ENCODE data around the gene KCTD18. TPM values are rescaled to one million over a fixed set of nuclear protein-coding genes. Genes with fewer than 3 reads are reported as not detected.

Gene KCTD18
- total RNA-seq, 1 experiment from 2014 or later: 13.0 TPM

DNA sequence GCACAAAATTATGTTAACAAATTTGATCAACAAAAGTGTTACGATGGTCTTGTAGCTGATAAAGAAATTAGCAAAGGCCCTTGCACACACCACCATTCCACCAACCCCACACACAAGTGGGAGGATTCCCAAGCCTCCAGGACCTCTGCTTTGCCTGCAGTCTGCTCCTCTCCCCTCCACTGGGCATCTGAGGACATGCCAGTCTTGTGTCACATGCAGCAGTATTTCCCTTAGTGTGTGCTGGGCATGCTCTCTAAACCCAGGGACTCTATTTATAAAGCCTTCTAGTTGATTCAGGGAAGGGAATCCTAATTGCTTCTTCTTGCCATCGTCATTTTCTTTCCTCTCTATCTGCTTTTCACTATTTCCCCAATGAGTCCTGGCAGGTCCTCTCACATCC is 53.3 kb downstream of the KCTD18 start:
- no peak overlapping the region for H2AFZ ChIP-seq (ENCODE audit: low read length)
- no peaks in the 10 kb centered on the region for H3K9me2 ChIP-seq (replicated peaks; ENCODE audit: low read length)
- no peak overlapping the region for H3K9ac ChIP-seq (ENCODE audit: low read length)
- peaks cover 32% of the 10 kb centered on the region for H3K36me3 ChIP-seq (ENCODE audit: low read depth, low read length)
- ATAC-seq: no peak
- no TSS peak for BruUV-seq (replicated peaks)
- no peaks in the 10 kb centered on the region for H3F3A ChIP-seq (ENCODE audit: low read length, unreplicated experiment)
- intact Hi-C loops (cut with micrococcal nuclease): no loop called here
- H3K27me3 ChIP-seq (ENCODE audit: low read length): no peaks in the 10 kb centered on the region
- TF ChIP-seq, protein P1, sequence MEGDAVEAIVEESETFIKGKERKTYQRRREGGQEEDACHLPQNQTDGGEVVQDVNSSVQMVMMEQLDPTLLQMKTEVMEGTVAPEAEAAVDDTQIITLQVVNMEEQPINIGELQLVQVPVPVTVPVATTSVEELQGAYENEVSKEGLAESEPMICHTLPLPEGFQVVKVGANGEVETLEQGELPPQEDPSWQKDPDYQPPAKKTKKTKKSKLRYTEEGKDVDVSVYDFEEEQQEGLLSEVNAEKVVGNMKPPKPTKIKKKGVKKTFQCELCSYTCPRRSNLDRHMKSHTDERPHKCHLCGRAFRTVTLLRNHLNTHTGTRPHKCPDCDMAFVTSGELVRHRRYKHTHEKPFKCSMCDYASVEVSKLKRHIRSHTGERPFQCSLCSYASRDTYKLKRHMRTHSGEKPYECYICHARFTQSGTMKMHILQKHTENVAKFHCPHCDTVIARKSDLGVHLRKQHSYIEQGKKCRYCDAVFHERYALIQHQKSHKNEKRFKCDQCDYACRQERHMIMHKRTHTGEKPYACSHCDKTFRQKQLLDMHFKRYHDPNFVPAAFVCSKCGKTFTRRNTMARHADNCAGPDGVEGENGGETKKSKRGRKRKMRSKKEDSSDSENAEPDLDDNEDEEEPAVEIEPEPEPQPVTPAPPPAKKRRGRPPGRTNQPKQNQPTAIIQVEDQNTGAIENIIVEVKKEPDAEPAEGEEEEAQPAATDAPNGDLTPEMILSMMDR (conservative IDR thresholded peaks at IDR 0.05; ENCODE audit: low read depth, low read length): no peak
- TF ChIP-seq EZH2phosphoT487 (IDR thresholded peaks at IDR 0.05; ENCODE audit: borderline replicate concordance, low read length) (no peak), EZH2 (IDR thresholded peaks at IDR 0.05; ENCODE audit: low read length, unreplicated experiment) (no peak)
- no peak overlapping the region for H3K4me2 ChIP-seq (ENCODE audit: low read length)
- DNase-seq: no peak
- H3K79me2 ChIP-seq (ENCODE audit: low read length): no peaks in the 10 kb centered on the region
- CTCF ChIA-PET: no interaction called here
- no peaks in the 10 kb centered on the region for H4K20me1 ChIP-seq (ENCODE audit: low read length)
- POLR2A ChIA-PET (ENCODE audit: unreplicated experiment): no interaction called here
- H3K4me3 ChIP-seq (ENCODE audit: low read length): no peak overlapping the region
- no peak overlapping the region for H3K27ac ChIP-seq (ENCODE audit: low read length)
- no peaks in the 10 kb centered on the region for H3K9me3 ChIP-seq (ENCODE audit: low read length)
- peaks cover 27% of the 10 kb centered on the region for H3K4me1 ChIP-seq (ENCODE audit: insufficient read depth, low read length)

DNA sequence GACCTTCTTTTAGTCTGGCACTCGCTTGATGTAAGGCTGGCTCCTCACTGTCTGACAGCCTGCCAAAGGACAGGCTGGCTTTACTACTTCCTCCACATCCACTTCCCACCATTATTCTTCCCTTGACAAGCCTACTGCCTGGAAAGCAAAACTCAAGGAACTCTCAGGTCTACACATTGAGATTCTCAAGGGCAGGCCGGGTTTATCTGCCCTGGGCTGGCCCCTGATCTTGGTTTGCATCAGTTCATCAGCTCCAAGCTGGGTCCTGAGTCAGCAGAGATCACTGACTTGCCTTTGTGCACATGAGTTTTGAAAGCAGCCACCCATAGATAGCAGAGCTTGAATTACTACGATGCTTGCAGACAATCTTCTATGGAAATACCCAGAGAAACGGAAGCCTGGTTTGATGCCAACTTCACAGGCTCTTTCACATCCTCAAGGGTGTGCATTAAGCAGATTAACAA is 53.9 kb downstream of the KCTD18 start:
- Histone ChIP-seq H3K9ac (ENCODE audit: low read length) (no peak overlapping the region), H3K4me3 (ENCODE audit: low read length) (no peak overlapping the region), H3K9me2 (replicated peaks; ENCODE audit: low read length) (no peaks in the 10 kb centered on the region), H4K20me1 (ENCODE audit: low read length) (no peaks in the 10 kb centered on the region), H3K27ac (ENCODE audit: low read length) (peak overlapping the region; percentile 67), H3K4me2 (ENCODE audit: low read length) (peak overlapping the region; percentile 47), H3K27me3 (ENCODE audit: low read length) (no peaks in the 10 kb centered on the region), H2AFZ (ENCODE audit: low read length) (no peak overlapping the region), H3F3A (ENCODE audit: low read length, unreplicated experiment) (no peaks in the 10 kb centered on the region), H3K79me2 (ENCODE audit: low read length) (no peaks in the 10 kb centered on the region), H3K4me1 (ENCODE audit: insufficient read depth, low read length) (peaks cover 27% of the 10 kb centered on the region), H3K36me3 (ENCODE audit: low read depth, low read length) (peaks cover 32% of the 10 kb centered on the region), H3K9me3 (ENCODE audit: low read length) (no peaks in the 10 kb centered on the region)
- TF ChIP-seq, protein P1 (conservative IDR thresholded peaks at IDR 0.05; ENCODE audit: low read depth, low read length): no peak
- TF ChIP-seq EZH2phosphoT487 (IDR thresholded peaks at IDR 0.05; ENCODE audit: borderline replicate concordance, low read length): no peak
- no peak for TF ChIP-seq EZH2 (IDR thresholded peaks at IDR 0.05; ENCODE audit: low read length, unreplicated experiment)
- DNase-seq (no peak), ATAC-seq (no peak)
- CTCF ChIA-PET: no interaction called here
- POLR2A ChIA-PET (ENCODE audit: unreplicated experiment): no interaction called here
- intact Hi-C loops (cut with micrococcal nuclease): no loop called here
- BruUV-seq (replicated peaks): no TSS peak

DNA sequence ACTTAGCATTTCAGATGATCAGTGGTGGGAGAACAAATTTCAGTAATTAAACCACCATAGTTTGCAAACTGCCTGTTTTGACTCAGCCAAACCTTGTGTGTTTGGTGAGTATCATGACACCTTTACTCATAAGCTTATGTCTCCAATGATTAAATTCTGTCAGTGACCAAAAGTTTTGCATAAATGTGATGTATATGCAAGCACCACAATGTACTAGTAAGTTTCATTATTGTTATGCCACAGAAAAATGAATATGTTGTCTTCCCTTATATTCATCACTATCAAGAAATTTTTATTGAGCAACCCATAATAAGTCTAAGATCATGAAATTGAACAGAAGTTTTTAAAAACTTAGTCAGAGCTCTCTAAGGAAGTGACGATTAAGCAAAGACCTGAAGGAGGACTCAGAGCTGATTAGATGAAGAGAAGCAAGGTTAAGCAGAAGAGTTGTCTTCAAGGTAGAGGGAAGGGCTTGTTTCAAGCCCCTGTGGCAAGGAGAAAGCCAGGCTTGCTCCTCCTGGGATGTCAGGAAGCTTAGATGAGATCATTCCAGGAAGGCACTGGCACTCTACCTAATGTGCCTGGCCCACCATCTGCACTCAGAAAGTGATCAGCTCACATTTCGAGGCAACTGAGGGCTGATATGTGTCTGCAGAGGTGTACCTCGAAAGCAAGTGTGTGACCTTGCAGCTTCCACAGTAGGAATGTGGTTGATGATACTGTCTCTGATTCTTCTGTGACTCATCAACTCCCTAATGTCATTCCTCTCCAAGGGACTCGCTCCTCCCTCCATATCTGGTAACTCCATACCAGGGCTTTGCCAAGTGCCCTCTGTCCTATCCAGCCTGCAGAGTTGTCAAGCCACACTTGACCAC is 54.7 kb downstream of the KCTD18 start:
- intact Hi-C loops (cut with micrococcal nuclease): no loop called here

More for the DNA sequence above, 54.7 kb downstream of the KCTD18 start:
- peaks cover 39% of the 10 kb centered on the region for H3K36me3 ChIP-seq (ENCODE audit: low read depth, low read length)
- H2AFZ ChIP-seq (ENCODE audit: low read length): no peak overlapping the region
- no peak overlapping the region for H3K9ac ChIP-seq (ENCODE audit: low read length)
- no peaks in the 10 kb centered on the region for H3K9me3 ChIP-seq (ENCODE audit: low read length)
- no peaks in the 10 kb centered on the region for H3K27me3 ChIP-seq (ENCODE audit: low read length)
- TF ChIP-seq, protein P1 (conservative IDR thresholded peaks at IDR 0.05; ENCODE audit: low read depth, low read length): no peak
- TF ChIP-seq EZH2 (IDR thresholded peaks at IDR 0.05; ENCODE audit: low read length, unreplicated experiment): no peak
- TF ChIP-seq EZH2phosphoT487 (IDR thresholded peaks at IDR 0.05; ENCODE audit: borderline replicate concordance, low read length): no peak
- peak overlapping the region; percentile 47 for H3K4me2 ChIP-seq (ENCODE audit: low read length)
- ATAC-seq (peak; percentile 91), DNase-seq (peak; percentile 86)
- H3K79me2 ChIP-seq (ENCODE audit: low read length): no peaks in the 10 kb centered on the region
- POLR2A ChIA-PET (ENCODE audit: unreplicated experiment): no interaction called here
- no peaks in the 10 kb centered on the region for H3K9me2 ChIP-seq (replicated peaks; ENCODE audit: low read length)
- peak overlapping the region; percentile 67 for H3K27ac ChIP-seq (ENCODE audit: low read length)
- H3F3A ChIP-seq (ENCODE audit: low read length, unreplicated experiment): no peaks in the 10 kb centered on the region
- CTCF ChIA-PET: no interaction called here
- H4K20me1 ChIP-seq (ENCODE audit: low read length): no peaks in the 10 kb centered on the region
- BruUV-seq (replicated peaks): no TSS peak
- no peak overlapping the region for H3K4me3 ChIP-seq (ENCODE audit: low read length)
- H3K4me1 ChIP-seq (ENCODE audit: insufficient read depth, low read length): peaks cover 27% of the 10 kb centered on the region

Measured in PC-3 (cell line).